ENCODE measurements around the gene OTOS. TPM values are rescaled to one million over a fixed set of nuclear protein-coding genes. Genes with fewer than 3 reads are reported as not detected.

Gene OTOS
- total RNA-seq, 4 donors from 2014 or later, result not detected

DNA sequence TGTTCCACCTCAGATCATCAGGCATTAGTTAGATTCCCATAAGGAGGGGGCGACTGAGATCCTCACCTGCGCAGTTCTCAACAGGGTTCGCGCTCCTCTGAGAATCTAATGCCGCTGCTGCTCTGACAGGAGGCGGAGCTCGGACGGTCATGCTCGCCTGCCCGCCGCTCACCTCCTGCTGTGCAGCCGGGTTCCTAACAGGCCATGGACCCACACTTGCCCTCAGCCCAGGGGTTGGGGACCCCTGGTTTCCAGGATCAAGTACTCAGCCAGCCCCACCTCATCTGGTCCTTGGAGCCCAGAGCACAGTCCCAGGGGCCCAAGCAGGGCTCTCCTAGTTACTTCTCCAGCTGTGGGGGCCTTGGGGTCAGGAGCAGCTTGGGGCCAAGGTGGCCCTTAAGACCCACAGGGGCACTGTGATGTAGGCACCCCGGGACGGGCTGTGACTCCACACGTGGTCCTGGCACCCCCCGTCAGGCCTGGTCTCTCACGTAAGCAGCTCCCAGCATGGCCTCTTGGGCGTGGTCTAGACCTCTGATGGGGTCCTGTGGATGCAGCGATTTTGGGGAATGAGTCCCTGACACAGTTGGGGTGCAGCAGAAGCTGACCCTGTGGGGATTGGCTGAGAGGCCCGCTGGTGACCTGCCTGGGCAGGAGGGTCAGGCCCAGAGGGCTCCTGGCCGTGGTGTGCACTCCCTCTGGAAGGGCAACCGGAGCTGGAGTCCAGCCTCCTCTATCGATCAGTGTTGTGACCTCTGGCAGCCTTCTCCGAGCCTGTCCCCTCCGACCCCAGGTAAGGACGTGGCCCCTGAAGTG lies 28.3 kb upstream of the OTOS start:
- Histone ChIP-seq H3K27ac (no peak overlapping the region), H3K4me3 (no peak overlapping the region), H3K9me3 (no peaks in the 10 kb centered on the region), H3K36me3 (no peaks in the 10 kb centered on the region), H3K27me3 (peaks cover 31% of the 10 kb centered on the region), H3K4me1 (no peaks in the 10 kb centered on the region)
- TF ChIP-seq POLR2A (IDR thresholded peaks at IDR 0.05) (no peak), POLR2AphosphoS5 (IDR thresholded peaks at IDR 0.05) (no peak), CTCF (IDR thresholded peaks at IDR 0.05) (no peak), EP300 (IDR thresholded peaks at IDR 0.05) (no peak)
- no peak for DNase-seq (ENCODE audit: low spot score in 2 of 2)
- 85% methylated on average over 8 of the region's 26 CpGs for WGBS

- no peaks in the 10 kb centered on the region for H3K36me3 ChIP-seq
- H3K4me3 ChIP-seq, result no peak overlapping the region
- DNase-seq (ENCODE audit: low spot score in 2 of 2), result no peak
- no peaks in the 10 kb centered on the region for H3K4me1 ChIP-seq
- H3K27me3 ChIP-seq, result peaks cover 31% of the 10 kb centered on the region
- WGBS, result 92% methylated on average over 10 of the region's 18 CpGs
- TF ChIP-seq CTCF (IDR thresholded peaks at IDR 0.05), result no peak
- no peak for TF ChIP-seq POLR2AphosphoS5 (IDR thresholded peaks at IDR 0.05)
- no peak for TF ChIP-seq EP300 (IDR thresholded peaks at IDR 0.05)
- TF ChIP-seq POLR2A (IDR thresholded peaks at IDR 0.05), result no peak
- no peak overlapping the region for H3K27ac ChIP-seq
- no peaks in the 10 kb centered on the region for H3K9me3 ChIP-seq
Observed at GRCh38 chr2:240168041-240168440, 27.6 kb upstream of the OTOS start.

DNA sequence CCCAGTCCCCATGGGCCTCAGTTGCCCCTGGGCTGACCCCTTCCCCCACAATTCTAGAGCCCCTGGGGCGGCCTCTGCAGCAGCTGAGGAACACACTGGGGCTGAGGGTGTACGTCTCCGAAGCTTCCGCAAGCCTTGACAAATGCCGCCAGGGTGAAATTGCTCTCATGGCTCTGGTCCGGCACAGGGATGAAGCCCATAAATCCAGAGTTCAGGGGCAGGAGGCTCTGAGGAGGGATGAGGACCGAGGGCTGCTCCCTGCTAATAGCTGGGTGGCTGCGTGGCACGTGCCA lies 27.1 kb upstream of the OTOS start:
- TF ChIP-seq POLR2AphosphoS5 (IDR thresholded peaks at IDR 0.05), result no peak
- TF ChIP-seq EP300 (IDR thresholded peaks at IDR 0.05), result no peak
- TF ChIP-seq POLR2A (IDR thresholded peaks at IDR 0.05), result no peak
- TF ChIP-seq CTCF (IDR thresholded peaks at IDR 0.05), result no peak
- no peaks in the 10 kb centered on the region for H3K36me3 ChIP-seq
- no peak overlapping the region for H3K4me3 ChIP-seq
- H3K9me3 ChIP-seq, result no peaks in the 10 kb centered on the region
- H3K4me1 ChIP-seq, result no peaks in the 10 kb centered on the region
- no peak overlapping the region for H3K27ac ChIP-seq
- H3K27me3 ChIP-seq, result peaks cover 31% of the 10 kb centered on the region
- no CpG with 5 or more reads among the region's 9 CpGs for WGBS
- DNase-seq (ENCODE audit: low spot score in 2 of 2), result peak in 1 of 2 donors; percentile 44

GRCh38 chr2:240166761-240167587 lies 26.5 kb upstream of the OTOS start:
- H3K9me3 ChIP-seq, result no peaks in the 10 kb centered on the region
- H3K4me1 ChIP-seq, result no peaks in the 10 kb centered on the region
- no peak overlapping the region for H3K4me3 ChIP-seq
- no peaks in the 10 kb centered on the region for H3K36me3 ChIP-seq
- peaks cover 31% of the 10 kb centered on the region for H3K27me3 ChIP-seq
- DNase-seq (ENCODE audit: low spot score in 2 of 2), result peak in 1 of 2 donors; percentile 67
- no peak overlapping the region for H3K27ac ChIP-seq
- 94% methylated on average over 11 of the region's 21 CpGs for WGBS
- TF ChIP-seq POLR2AphosphoS5 (IDR thresholded peaks at IDR 0.05) (no peak), POLR2A (IDR thresholded peaks at IDR 0.05) (no peak), EP300 (IDR thresholded peaks at IDR 0.05) (no peak), CTCF (IDR thresholded peaks at IDR 0.05) (no peak)

DNA sequence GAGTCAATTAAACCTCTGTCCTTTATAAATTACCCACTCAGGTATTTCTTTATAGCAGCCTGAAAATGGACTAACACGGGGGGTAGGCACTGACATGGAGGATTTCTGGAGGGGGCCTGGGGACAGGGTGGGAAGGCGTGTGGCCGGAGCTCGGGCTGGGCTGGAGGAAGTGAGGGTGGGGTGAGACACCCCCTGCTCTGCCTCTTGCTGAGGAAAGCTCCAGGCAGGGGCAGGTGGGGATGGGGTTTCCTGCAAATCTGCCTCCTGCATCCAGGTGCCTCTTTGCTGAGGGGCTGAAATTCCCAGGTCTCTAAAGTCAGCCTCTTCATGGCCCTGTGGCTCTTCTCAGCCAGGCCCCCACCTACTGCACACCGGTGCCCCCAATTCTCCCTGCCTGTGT lies 25.7 kb upstream of the OTOS start:
- TF ChIP-seq EP300 (IDR thresholded peaks at IDR 0.05) (no peak), CTCF (IDR thresholded peaks at IDR 0.05) (no peak), POLR2A (IDR thresholded peaks at IDR 0.05) (no peak), POLR2AphosphoS5 (IDR thresholded peaks at IDR 0.05) (no peak)
- Histone ChIP-seq H3K4me3 (no peak overlapping the region), H3K27me3 (peaks cover 31% of the 10 kb centered on the region), H3K4me1 (no peaks in the 10 kb centered on the region), H3K27ac (no peak overlapping the region), H3K9me3 (no peaks in the 10 kb centered on the region), H3K36me3 (no peaks in the 10 kb centered on the region)
- 80% methylated on average over 5 of the region's 5 CpGs for WGBS
- peak in 1 of 2 donors; percentile 70 for DNase-seq (ENCODE audit: low spot score in 2 of 2)
